Measurements from ENCODE around the gene IGSF11.

- no peak for TF ChIP-seq POLR2AphosphoS5 (IDR thresholded peaks at IDR 0.05; ENCODE audit: borderline replicate concordance, low read depth, low read length)
- TF ChIP-seq EZH2 (IDR thresholded peaks at IDR 0.05), result no peak
Observed at GRCh38 chr3:118963711-118964110, 70.9 kb downstream of the IGSF11 start.

Data from SK-N-MC (cell line).